MCF 10A (cell line): ENCODE results near the gene DIP2B. TPM values are rescaled to one million over a fixed set of nuclear protein-coding genes. Genes with fewer than 3 reads are reported as not detected.

Experiments used
- BruUV-seq: library from RNA; stranded (reverse); fragments of 400-500 nt; replicated peaks from 2 replicates; lab custom pipeline; 2021; lab: Mats Ljungman, UMichigan
- CTCF ChIA-PET: fragments of 300-600 bp; sonication (Branson Sonifier 250); formaldehyde crosslinking; extraction: SDS; loops from one replicate; lab custom pipeline; 2021; ENCODE audit warnings: antibody characterized with exemption, inconsistent platforms; lab: Yijun Ruan, JAX
- POLR2A ChIA-PET: fragments of 300-600, 350-650 bp; sonication (Branson Sonifier 250); formaldehyde crosslinking; extraction: SDS; loops from one replicate; lab custom pipeline; 2020; ENCODE audit warnings: antibody characterized with exemption, inconsistent platforms; lab: Yijun Ruan, JAX
- DNase-seq: peaks from one replicate; pipeline ENCODE4 v3.0.0-alpha.2; 2018; ENCODE audit not compliant: unreplicated experiment
- H3K27ac Mint-ChIP-seq: one replicate; pipeline ENCODE4 v1.8.0; 2022; ENCODE audit warnings: mild to moderate bottlenecking, low read depth, mixed read lengths; ENCODE audit not compliant: unreplicated experiment
- H3K27me3 Mint-ChIP-seq: one replicate; pipeline ENCODE4 v1.8.0; 2022; ENCODE audit warnings: mixed read lengths; ENCODE audit not compliant: insufficient read depth, unreplicated experiment
- H3K36me3 Mint-ChIP-seq: one replicate; pipeline ENCODE4 v1.8.0; 2022; ENCODE audit warnings: mild to moderate bottlenecking, moderate library complexity, mixed read lengths; ENCODE audit not compliant: insufficient read depth, unreplicated experiment
- H3K4me1 Mint-ChIP-seq: one replicate; pipeline ENCODE4 v1.8.0; 2022; ENCODE audit warnings: mixed read lengths; ENCODE audit not compliant: insufficient read depth, unreplicated experiment
- H3K4me3 Mint-ChIP-seq: one replicate; pipeline ENCODE4 v1.8.0; 2022; ENCODE audit warnings: mild to moderate bottlenecking, moderate library complexity, mixed read lengths; ENCODE audit not compliant: unreplicated experiment
- H3K9me3 Mint-ChIP-seq: one replicate; pipeline ENCODE4 v1.8.0; 2022; ENCODE audit warnings: mixed read lengths; ENCODE audit not compliant: unreplicated experiment
- intact Hi-C: fragments of 100-400 bp; cut with micrococcal nuclease; formaldehyde crosslinking; loops from 2 replicates; pipeline ENCODE4 v1.14.1; 2022
- total RNA-seq: library from RNA; stranded (reverse); gene quantifications from 2 replicates; pipeline ENCODE4 v1.2.3, GENCODE V29; 2022
- TF ChIP-seq, protein P1 (sequence below): fragments of 200-600 bp; IDR thresholded peaks from one replicate; pipeline ENCODE4 v1.8.0; 2022; ENCODE audit warnings: antibody characterized with exemption, mild to moderate bottlenecking; ENCODE audit not compliant: unreplicated experiment

Gene DIP2B
- total RNA-seq, 1 experiment from 2014 or later, result 18.8 TPM

DNA sequence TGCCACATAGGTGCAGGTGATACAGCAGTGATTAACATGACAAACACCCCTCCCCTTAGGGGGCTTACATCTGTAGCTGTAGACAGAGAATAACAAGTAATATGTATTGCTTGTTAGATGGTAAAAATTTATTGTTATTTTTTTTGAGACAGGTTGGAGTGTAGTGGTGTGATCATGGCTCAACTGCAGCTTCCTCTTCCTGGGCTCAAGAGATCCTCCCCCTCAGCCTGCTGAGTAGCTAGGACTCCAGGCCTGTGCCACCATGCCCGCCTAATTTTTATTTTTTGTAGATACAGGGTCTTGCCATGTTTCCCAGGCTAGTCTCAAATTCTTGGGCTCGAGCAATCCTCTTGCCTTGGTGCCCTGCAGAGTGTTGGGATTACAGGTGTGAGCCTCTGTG is 19.8 kb downstream of the DIP2B start:
- CTCF ChIA-PET, result interaction anchor here (1.3 kb wide), 1 partner anchor 414 kb away, joined by 3 read pairs; no protein-coding TSS in a partner anchor
- intact Hi-C loops, result no loop called here
- Mint-ChIP-seq H3K27me3 (no peaks in the 10 kb centered on the region), H3K9me3 (peaks cover 8% of the 10 kb centered on the region), H3K36me3 (peaks cover 8% of the 10 kb centered on the region), H3K4me1 (no peaks in the 10 kb centered on the region), H3K4me3 (no peak overlapping the region), H3K27ac (no peak overlapping the region)
- POLR2A ChIA-PET, result interaction anchor here (0.9 to 1.6 kb wide), 4 partner anchors 8 to 19 kb away, joined by 3 to 8 read pairs (median 4); partner anchors contain the start of gene DIP2B
- DNase-seq, result no peak
- TF ChIP-seq, protein P1, sequence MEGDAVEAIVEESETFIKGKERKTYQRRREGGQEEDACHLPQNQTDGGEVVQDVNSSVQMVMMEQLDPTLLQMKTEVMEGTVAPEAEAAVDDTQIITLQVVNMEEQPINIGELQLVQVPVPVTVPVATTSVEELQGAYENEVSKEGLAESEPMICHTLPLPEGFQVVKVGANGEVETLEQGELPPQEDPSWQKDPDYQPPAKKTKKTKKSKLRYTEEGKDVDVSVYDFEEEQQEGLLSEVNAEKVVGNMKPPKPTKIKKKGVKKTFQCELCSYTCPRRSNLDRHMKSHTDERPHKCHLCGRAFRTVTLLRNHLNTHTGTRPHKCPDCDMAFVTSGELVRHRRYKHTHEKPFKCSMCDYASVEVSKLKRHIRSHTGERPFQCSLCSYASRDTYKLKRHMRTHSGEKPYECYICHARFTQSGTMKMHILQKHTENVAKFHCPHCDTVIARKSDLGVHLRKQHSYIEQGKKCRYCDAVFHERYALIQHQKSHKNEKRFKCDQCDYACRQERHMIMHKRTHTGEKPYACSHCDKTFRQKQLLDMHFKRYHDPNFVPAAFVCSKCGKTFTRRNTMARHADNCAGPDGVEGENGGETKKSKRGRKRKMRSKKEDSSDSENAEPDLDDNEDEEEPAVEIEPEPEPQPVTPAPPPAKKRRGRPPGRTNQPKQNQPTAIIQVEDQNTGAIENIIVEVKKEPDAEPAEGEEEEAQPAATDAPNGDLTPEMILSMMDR, result no peak
- no TSS peak for BruUV-seq

DNA sequence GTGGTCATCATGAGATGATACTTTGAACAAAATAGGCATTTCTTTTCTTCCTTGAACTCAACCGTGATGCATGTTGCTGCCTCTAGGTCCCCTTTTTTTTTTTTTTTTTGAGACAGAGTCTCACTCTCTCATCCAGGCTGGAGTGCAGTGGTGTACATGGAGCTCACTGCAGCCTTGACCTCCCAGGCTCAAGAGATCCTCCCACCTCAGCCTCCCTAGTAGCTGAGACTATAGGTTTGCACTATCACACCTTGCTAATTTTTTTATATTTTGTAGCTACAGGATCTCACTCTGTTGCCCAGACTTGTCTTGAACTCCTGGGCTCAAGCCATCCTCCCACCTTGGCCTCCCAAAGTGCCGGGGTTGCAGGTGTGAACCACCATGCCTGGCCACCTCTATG is 20.6 kb downstream of the DIP2B start:
- Mint-ChIP-seq H3K27me3 (no peaks in the 10 kb centered on the region), H3K27ac (peak overlapping the region; percentile 53), H3K4me3 (no peak overlapping the region), H3K4me1 (no peaks in the 10 kb centered on the region), H3K36me3 (peaks cover 8% of the 10 kb centered on the region), H3K9me3 (peaks cover 8% of the 10 kb centered on the region)
- POLR2A ChIA-PET, result interaction anchor here (1.2 kb wide), 1 partner anchor 12 kb away, joined by 3 read pairs; no protein-coding TSS in a partner anchor
- no TSS peak for BruUV-seq
- intact Hi-C loops, result no loop called here
- no peak for DNase-seq
- CTCF ChIA-PET, result interaction anchor here (1.5 kb wide), 1 partner anchor 20 kb away, joined by 5 read pairs; the partner anchor contains the start of gene DIP2B
- TF ChIP-seq, protein P1, result no peak

DNA sequence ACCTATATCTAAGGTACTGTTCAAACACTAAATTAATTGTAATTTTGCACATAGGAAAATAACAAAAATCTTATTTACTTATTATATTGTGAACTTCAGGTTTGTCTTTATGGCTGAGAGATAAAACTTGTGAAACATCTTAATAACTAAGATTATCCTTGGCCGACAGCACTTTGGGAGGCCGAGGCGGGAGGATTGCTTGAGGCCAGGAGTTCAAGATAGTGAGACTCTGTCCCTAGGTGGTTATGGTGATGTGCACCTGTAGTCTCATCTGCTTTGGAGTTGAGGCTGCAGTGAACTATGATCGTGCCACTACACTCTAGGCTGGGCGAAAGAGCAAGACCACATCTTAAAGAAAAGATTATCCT is 22.6 kb downstream of the DIP2B start:
- H3K27me3 Mint-ChIP-seq, result no peaks in the 10 kb centered on the region
- ChIA-PET CTCF (no interaction called here), POLR2A (interaction anchor here (1.2 kb wide), 1 partner anchor 13 kb away, joined by 4 read pairs; no protein-coding TSS in a partner anchor)
- H3K9me3 Mint-ChIP-seq, result peaks cover 8% of the 10 kb centered on the region
- peaks cover 8% of the 10 kb centered on the region for H3K36me3 Mint-ChIP-seq
- H3K4me1 Mint-ChIP-seq, result no peaks in the 10 kb centered on the region
- H3K4me3 Mint-ChIP-seq, result no peak overlapping the region
- BruUV-seq, result no TSS peak
- DNase-seq, result no peak
- TF ChIP-seq, protein P1, result no peak
- H3K27ac Mint-ChIP-seq, result no peak overlapping the region
- intact Hi-C loops, result no loop called here

DNA sequence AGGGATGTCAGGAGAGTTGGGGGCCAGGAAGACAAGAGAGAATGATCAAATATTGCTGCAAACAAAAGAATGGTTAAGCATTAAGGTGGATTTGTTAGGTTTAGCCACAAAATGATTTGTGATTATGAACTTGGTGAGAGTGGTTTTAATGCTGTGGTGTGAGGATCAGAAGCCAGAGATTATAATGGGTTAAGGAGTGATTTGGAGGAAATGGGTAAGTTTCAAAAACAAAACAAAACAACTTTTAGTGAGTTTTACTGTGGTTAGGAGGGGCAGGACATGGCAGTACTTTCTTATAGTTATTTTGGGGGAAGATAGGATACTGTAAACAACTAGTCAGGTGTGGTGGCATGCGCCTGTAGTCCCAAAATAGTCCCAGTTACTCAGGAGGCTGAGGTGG is 24.0 kb downstream of the DIP2B start:
- Mint-ChIP-seq H3K4me1 (no peaks in the 10 kb centered on the region), H3K27me3 (no peaks in the 10 kb centered on the region), H3K27ac (no peak overlapping the region), H3K36me3 (peaks cover 8% of the 10 kb centered on the region), H3K4me3 (no peak overlapping the region), H3K9me3 (peaks cover 8% of the 10 kb centered on the region)
- BruUV-seq, result no TSS peak
- intact Hi-C loops, result no loop called here
- DNase-seq, result no peak
- TF ChIP-seq, protein P1, result no peak
- ChIA-PET CTCF (interaction anchor here (1.2 kb wide), 1 partner anchor 19 kb away, joined by 4 read pairs; no protein-coding TSS in a partner anchor), POLR2A (interaction anchor here (1.2 kb wide), 1 partner anchor 14 kb away, joined by 4 read pairs; no protein-coding TSS in a partner anchor)
